ENCODE measurements around the gene IL13RA2. TPM values are rescaled to one million over a fixed set of nuclear protein-coding genes. Genes with fewer than 3 reads are reported as not detected.
A peak's percentile ranks its signal among the peaks of the same experiment; 100 is the strongest.

IL13RA2 gene
- total RNA-seq, 2 donors from 2014 or later = 3.4 to 5.2 TPM

DNA sequence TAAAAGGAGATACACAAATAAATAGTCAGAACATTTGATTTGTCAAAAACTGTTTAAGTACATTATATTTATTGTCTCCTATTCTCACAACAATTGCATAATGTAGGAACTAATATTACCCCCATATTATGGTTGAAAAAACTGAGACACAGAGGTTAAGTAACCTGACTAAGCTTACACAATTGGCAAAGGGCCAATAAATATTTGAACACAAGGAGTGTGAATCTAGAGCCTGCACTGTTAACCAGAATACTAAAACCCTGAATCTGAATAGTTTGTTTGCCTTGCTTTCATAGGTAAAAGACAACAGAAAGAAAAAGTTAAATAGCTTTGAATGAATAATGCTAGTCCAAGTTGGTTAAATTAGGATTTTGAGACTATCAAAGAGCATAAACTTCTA, 55.2 kb downstream of the IL13RA2 start:
- no peak overlapping the region for H3K4me3 ChIP-seq
- intact Hi-C loops (cut with DNase I) = no loop called here
- no peaks in the 10 kb centered on the region for H3K27me3 ChIP-seq (replicated peaks; ENCODE audit: insufficient read depth)
- no peaks in the 10 kb centered on the region for H3K36me3 ChIP-seq
- no peak overlapping the region for H3K27ac ChIP-seq
- TF ChIP-seq POLR2AphosphoS5 (IDR thresholded peaks at IDR 0.05) = no peak
- TF ChIP-seq, protein P1, sequence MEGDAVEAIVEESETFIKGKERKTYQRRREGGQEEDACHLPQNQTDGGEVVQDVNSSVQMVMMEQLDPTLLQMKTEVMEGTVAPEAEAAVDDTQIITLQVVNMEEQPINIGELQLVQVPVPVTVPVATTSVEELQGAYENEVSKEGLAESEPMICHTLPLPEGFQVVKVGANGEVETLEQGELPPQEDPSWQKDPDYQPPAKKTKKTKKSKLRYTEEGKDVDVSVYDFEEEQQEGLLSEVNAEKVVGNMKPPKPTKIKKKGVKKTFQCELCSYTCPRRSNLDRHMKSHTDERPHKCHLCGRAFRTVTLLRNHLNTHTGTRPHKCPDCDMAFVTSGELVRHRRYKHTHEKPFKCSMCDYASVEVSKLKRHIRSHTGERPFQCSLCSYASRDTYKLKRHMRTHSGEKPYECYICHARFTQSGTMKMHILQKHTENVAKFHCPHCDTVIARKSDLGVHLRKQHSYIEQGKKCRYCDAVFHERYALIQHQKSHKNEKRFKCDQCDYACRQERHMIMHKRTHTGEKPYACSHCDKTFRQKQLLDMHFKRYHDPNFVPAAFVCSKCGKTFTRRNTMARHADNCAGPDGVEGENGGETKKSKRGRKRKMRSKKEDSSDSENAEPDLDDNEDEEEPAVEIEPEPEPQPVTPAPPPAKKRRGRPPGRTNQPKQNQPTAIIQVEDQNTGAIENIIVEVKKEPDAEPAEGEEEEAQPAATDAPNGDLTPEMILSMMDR (IDR thresholded peaks at IDR 0.05) = no peak
- no peak for TF ChIP-seq POLR2A (IDR thresholded peaks at IDR 0.05)
- no peaks in the 10 kb centered on the region for H3K4me1 ChIP-seq (replicated peaks)
- H3K9me3 ChIP-seq = no peaks in the 10 kb centered on the region
- no peak for DNase-seq (ENCODE audit: low spot score)

- Histone ChIP-seq H3K4me3 (no peak overlapping the region), H3K27ac (no peak overlapping the region), H3K27me3 (replicated peaks; ENCODE audit: insufficient read depth) (no peaks in the 10 kb centered on the region), H3K4me1 (replicated peaks) (no peaks in the 10 kb centered on the region), H3K36me3 (no peaks in the 10 kb centered on the region), H3K9me3 (no peaks in the 10 kb centered on the region)
- intact Hi-C loops (cut with DNase I) = loop anchor here (10.0 kb wide), 1 partner anchor 335 kb away; no protein-coding TSS in a partner anchor
- DNase-seq (ENCODE audit: low spot score) = no peak
- TF ChIP-seq, protein P1 (IDR thresholded peaks at IDR 0.05) = peak in 3 of 4 experiments; percentile 20 to 42 (median 31)
- no peak for TF ChIP-seq POLR2A (IDR thresholded peaks at IDR 0.05)
- TF ChIP-seq POLR2AphosphoS5 (IDR thresholded peaks at IDR 0.05) = no peak
These were observed 57.7 kb downstream of the IL13RA2 start for GRCh38 chrX:114959729-114960128.

Small RNA genes lying within 50 kb of the gene (small RNA-seq; reads per million reads assigned to genes)
- 0 reads per million in 2 donors for gene RNU6-648P

Other genes starting within 250 kb of the IL13RA2 start
- gene RBMXL3, start 171.8 kb upstream of the IL13RA2 start, total RNA-seq = 1 to 10 TPM in 1 of 2 donors, not detected in 1; 1.4 TPM
- 1 to 10 TPM; 5.6 to 7.0 TPM for gene LRCH2, start 216.5 kb upstream of the IL13RA2 start, total RNA-seq

Data from prostate gland (tissue), 2 donors.